ENCODE results near the gene CFAP300.

CFAP300 gene

DNA sequence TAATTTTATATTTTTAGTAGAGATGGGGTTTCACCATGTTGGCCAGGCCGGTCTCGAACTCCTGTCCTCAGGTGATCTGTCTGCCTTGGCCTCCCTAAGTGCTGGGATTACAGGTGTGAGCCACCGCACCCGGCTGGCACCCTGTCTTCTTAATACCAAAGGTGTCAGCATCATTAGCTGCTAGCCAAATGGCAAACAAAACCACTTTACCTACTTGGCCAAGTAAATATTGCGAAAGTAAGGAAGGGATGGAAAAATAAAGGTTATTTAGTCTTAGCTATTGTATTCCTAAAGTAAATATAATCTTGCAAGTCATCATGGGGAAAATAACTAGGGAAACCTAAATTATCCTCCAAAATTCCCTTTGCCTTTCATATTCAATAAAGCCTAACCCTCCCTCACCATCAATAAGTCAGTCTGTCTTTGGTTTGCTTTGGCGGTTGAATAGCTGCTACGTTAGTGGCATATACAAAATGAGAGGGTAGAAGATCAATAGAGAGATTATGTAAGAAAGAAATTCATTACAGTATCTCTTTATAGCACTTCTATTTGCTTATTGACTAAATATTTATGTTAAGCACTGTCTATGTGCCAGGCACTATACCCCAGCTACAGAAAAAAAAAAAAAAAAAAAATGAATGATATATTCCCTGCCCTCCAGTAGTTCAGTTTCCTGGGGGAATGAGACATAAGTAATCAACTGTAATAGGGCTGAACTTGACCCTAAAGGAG, 40.2 kb upstream of the CFAP300 start:
- H3K4me3 ChIP-seq (ENCODE audit: low read depth, low read length), result no peak overlapping the region

GRCh38 chr11:102007567-102008437, 39.4 kb upstream of the CFAP300 start:
- no peak overlapping the region for H3K4me3 ChIP-seq (ENCODE audit: low read depth, low read length)
- no peaks in the 10 kb centered on the region for H3K79me2 ChIP-seq
- H3K4me2 ChIP-seq (ENCODE audit: low read length), result no peak overlapping the region
- no peaks in the 10 kb centered on the region for H3K27me3 ChIP-seq (ENCODE audit: control insufficient read depth, insufficient read depth, low read length)
- H3K36me3 ChIP-seq (ENCODE audit: control insufficient read depth, insufficient read depth, low read length), result no peaks in the 10 kb centered on the region
- TF ChIP-seq CTCF (IDR thresholded peaks at IDR 0.05), result peak; percentile 35
- no peaks in the 10 kb centered on the region for H3K9me3 ChIP-seq (ENCODE audit: control insufficient read depth, low read length)
- H3K27ac ChIP-seq, result no peak overlapping the region
- no peak overlapping the region for H3K9ac ChIP-seq
- no peaks in the 10 kb centered on the region for H3K4me1 ChIP-seq
- no peak overlapping the region for H2AFZ ChIP-seq

More for the DNA sequence above, 40.2 kb upstream of the CFAP300 start:
- Histone ChIP-seq H3K9ac (no peak overlapping the region), H3K36me3 (ENCODE audit: control insufficient read depth, insufficient read depth, low read length) (no peaks in the 10 kb centered on the region), H3K4me1 (no peaks in the 10 kb centered on the region), H3K9me3 (ENCODE audit: control insufficient read depth, low read length) (no peaks in the 10 kb centered on the region), H3K79me2 (no peaks in the 10 kb centered on the region), H3K27ac (no peak overlapping the region), H3K27me3 (ENCODE audit: control insufficient read depth, insufficient read depth, low read length) (no peaks in the 10 kb centered on the region), H3K4me2 (ENCODE audit: low read length) (no peak overlapping the region), H2AFZ (no peak overlapping the region)
- TF ChIP-seq CTCF (IDR thresholded peaks at IDR 0.05), result no peak

- no peak for TF ChIP-seq CTCF (IDR thresholded peaks at IDR 0.05)
- Histone ChIP-seq H3K4me2 (ENCODE audit: low read length) (no peak overlapping the region), H3K27me3 (ENCODE audit: control insufficient read depth, insufficient read depth, low read length) (no peaks in the 10 kb centered on the region), H3K9me3 (ENCODE audit: control insufficient read depth, low read length) (no peaks in the 10 kb centered on the region), H3K79me2 (no peaks in the 10 kb centered on the region), H3K27ac (no peak overlapping the region), H3K4me1 (no peaks in the 10 kb centered on the region), H3K4me3 (ENCODE audit: low read depth, low read length) (no peak overlapping the region), H3K9ac (no peak overlapping the region), H2AFZ (no peak overlapping the region), H3K36me3 (ENCODE audit: control insufficient read depth, insufficient read depth, low read length) (no peaks in the 10 kb centered on the region)
Measured at GRCh38 chr11:102010776-102011494, 36.3 kb upstream of the CFAP300 start.

- Histone ChIP-seq H3K79me2 (no peaks in the 10 kb centered on the region), H3K4me2 (ENCODE audit: low read length) (no peak overlapping the region), H3K27me3 (ENCODE audit: control insufficient read depth, insufficient read depth, low read length) (no peaks in the 10 kb centered on the region), H3K36me3 (ENCODE audit: control insufficient read depth, insufficient read depth, low read length) (no peaks in the 10 kb centered on the region), H3K9ac (no peak overlapping the region), H3K9me3 (ENCODE audit: control insufficient read depth, low read length) (no peaks in the 10 kb centered on the region), H2AFZ (no peak overlapping the region), H3K4me1 (no peaks in the 10 kb centered on the region), H3K4me3 (ENCODE audit: low read depth, low read length) (no peak overlapping the region), H3K27ac (no peak overlapping the region)
- TF ChIP-seq CTCF (IDR thresholded peaks at IDR 0.05), result no peak
Measured at GRCh38 chr11:102012946-102013345, 34.3 kb upstream of the CFAP300 start.

Measured in parathyroid adenoma (tissue), 2 donors.